Lung (tissue), 12 donors: ENCODE results near the gene PXYLP1. TPM values are rescaled to one million over a fixed set of nuclear protein-coding genes. Genes with fewer than 3 reads are reported as not detected.

Experiments
- ATAC-seq: fragments of 200-7000 bp; cut with Tn5 transposase; one replicate; pipeline ENCODE4 v1.9.1; 2020; ENCODE audit warnings: moderate number of reproducible peaks; ENCODE audit not compliant: insufficient read depth, low FRiP score
- DNase-seq, 3 donors: peaks; one replicate each; pipeline ENCODE4 v3.0.0-alpha.2; 2013 to 2017
- H3K27ac ChIP-seq, 2 donors: one replicate each; pipeline ENCODE4 v1.5.1; 2013; ENCODE audit warnings: mild to moderate bottlenecking in 2 of 2, moderate library complexity in 2 of 2, control low read depth in 1 of 2, inconsistent platforms in 1 of 2, low read depth in 1 of 2, low read length in 1 of 2
- H3K27me3 ChIP-seq, 3 donors: one replicate each; pipeline ENCODE4 v1.5.1; 2013; ENCODE audit warnings: low read length in 2 of 3; ENCODE audit not compliant: control insufficient read depth in 3 of 3, insufficient read depth in 3 of 3
- H3K36me3 ChIP-seq, 4 donors: one replicate each; pipeline ENCODE4 v1.5.1; 2013; ENCODE audit warnings: low read length in 4 of 4, mild to moderate bottlenecking in 1 of 4, moderate library complexity in 1 of 4; ENCODE audit not compliant: control insufficient read depth in 4 of 4, insufficient read depth in 4 of 4
- H3K4me1 ChIP-seq, 5 donors: one replicate each; pipeline ENCODE4 v1.5.1; 2013; ENCODE audit warnings: low read length in 5 of 5, mild to moderate bottlenecking in 2 of 5, moderate library complexity in 1 of 5; ENCODE audit not compliant: control insufficient read depth in 5 of 5, insufficient read depth in 5 of 5
- H3K4me3 ChIP-seq: one replicate; pipeline ENCODE4 v1.5.1; 2013; ENCODE audit warnings: mild to moderate bottlenecking, control low read depth, moderate library complexity
- H3K9ac ChIP-seq, 2 donors: one replicate each; pipeline ENCODE4 v1.5.1; 2013; ENCODE audit warnings: low read length in 2 of 2, control low read depth in 1 of 2; ENCODE audit not compliant: insufficient read depth in 1 of 2
- H3K9me3 ChIP-seq, 4 donors: one replicate each; pipeline ENCODE4 v1.5.1; 2013; ENCODE audit warnings: low read length in 3 of 4, mild to moderate bottlenecking in 1 of 4, moderate library complexity in 1 of 4; ENCODE audit not compliant: control insufficient read depth in 4 of 4, insufficient read depth in 3 of 4
- WGBS, 2 donors: extraction: QIAGEN DNeasy Blood & Tissue Kit; methylation state at CpG; one replicate each; pipeline ENCODE4 v1.1.7; 2013; 5-methylcytosine and 5-hydroxymethylcytosine counted together
- polyA plus RNA-seq, 2 donors: library from polyadenylated mRNA; stranded (reverse); fragments of 200-250 nt; gene quantifications; one replicate each; pipeline ENCODE4 v1.2.1, GENCODE V29; 2013
- total RNA-seq, 2 donors: library from RNA; depleted of rRNA in 1 of 2; stranded (reverse); fragments of >200 nt in 1 of 2; gene quantifications; one replicate each; pipeline ENCODE4 v1.2.1, GENCODE V29; 2014 to 2021
- TF ChIP-seq, protein P1 (sequence below): IDR thresholded peaks from 2 replicates; pipeline ENCODE4 v1.5.1; 2012; ENCODE audit warnings: mild to moderate bottlenecking; ENCODE audit errors: control extremely low read depth, extremely low read depth
- donor health status: control.
- donor health status: control.
- donor health status: Bipolar disorder and iron deficiency.
- donor health status: healthy.
- donor health status: DM: yes; HTN: yes; CAD: no.

Gene PXYLP1
- total and polyA plus RNA-seq, 4 donors: 6.3 to 17.8 (median 7.4) TPM

GRCh38 chr3:141279077-141279967 is 47.7 kb downstream of the PXYLP1 start:
- WGBS, 2 donors: 66% methylated on average over 16 of the region's 16 CpGs
- Histone ChIP-seq H3K27ac (peak overlapping the region in 1 of 2 donors; percentile 43), H3K9me3 (no peaks in the 10 kb centered on the region), H3K9ac (no peak overlapping the region), H3K4me1 (peaks cover 0 to 10% (median 0%) of the 10 kb centered on the region in 5 donors), H3K36me3 (peaks cover 3 to 8% (median 6%) of the 10 kb centered on the region in 4 donors), H3K27me3 (no peaks in the 10 kb centered on the region), H3K4me3 (no peak overlapping the region)
- TF ChIP-seq, protein P1, sequence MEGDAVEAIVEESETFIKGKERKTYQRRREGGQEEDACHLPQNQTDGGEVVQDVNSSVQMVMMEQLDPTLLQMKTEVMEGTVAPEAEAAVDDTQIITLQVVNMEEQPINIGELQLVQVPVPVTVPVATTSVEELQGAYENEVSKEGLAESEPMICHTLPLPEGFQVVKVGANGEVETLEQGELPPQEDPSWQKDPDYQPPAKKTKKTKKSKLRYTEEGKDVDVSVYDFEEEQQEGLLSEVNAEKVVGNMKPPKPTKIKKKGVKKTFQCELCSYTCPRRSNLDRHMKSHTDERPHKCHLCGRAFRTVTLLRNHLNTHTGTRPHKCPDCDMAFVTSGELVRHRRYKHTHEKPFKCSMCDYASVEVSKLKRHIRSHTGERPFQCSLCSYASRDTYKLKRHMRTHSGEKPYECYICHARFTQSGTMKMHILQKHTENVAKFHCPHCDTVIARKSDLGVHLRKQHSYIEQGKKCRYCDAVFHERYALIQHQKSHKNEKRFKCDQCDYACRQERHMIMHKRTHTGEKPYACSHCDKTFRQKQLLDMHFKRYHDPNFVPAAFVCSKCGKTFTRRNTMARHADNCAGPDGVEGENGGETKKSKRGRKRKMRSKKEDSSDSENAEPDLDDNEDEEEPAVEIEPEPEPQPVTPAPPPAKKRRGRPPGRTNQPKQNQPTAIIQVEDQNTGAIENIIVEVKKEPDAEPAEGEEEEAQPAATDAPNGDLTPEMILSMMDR: peak; percentile 22
- ATAC-seq (no peak), DNase-seq (peak in 2 of 3 donors; percentile 30 to 41)

DNA sequence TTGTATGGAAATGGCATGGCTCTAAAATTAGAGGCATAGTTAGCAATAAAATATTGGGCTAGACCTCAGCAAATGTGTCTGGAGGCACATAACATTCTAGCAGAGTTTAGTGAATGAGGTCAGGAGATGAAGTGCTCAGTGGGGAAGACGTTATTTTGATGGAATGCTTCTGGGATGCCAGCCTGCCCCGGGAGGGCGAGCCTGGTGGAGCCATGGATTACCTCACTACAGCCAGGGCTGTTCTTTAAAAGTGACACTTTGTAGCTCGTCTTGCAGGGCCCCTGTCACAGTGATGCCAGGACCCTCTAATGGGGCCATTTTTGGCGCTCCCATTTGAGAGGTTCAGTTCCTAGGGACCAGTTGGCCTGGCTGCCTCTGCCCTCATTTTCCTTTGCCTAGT is 48.5 kb downstream of the PXYLP1 start:
- H3K4me1 ChIP-seq: peaks cover 0 to 10% (median 0%) of the 10 kb centered on the region in 5 donors
- TF ChIP-seq, protein P1: no peak
- no peak overlapping the region for H3K27ac ChIP-seq
- ATAC-seq: no peak
- H3K9me3 ChIP-seq: no peaks in the 10 kb centered on the region
- no peaks in the 10 kb centered on the region for H3K27me3 ChIP-seq
- H3K9ac ChIP-seq: no peak overlapping the region
- 79 to 90% methylated on average over 5 of the region's 5 CpGs for WGBS, 2 donors
- no peak overlapping the region for H3K4me3 ChIP-seq
- DNase-seq: no peak
- H3K36me3 ChIP-seq: peaks cover 3 to 10% (median 6%) of the 10 kb centered on the region in 4 donors

- H3K27me3 ChIP-seq: no peaks in the 10 kb centered on the region
- peaks cover 3 to 10% (median 6%) of the 10 kb centered on the region in 4 donors for H3K36me3 ChIP-seq
- H3K4me3 ChIP-seq: no peak overlapping the region
- H3K9me3 ChIP-seq: no peaks in the 10 kb centered on the region
- H3K4me1 ChIP-seq: peaks cover 0 to 6% (median 0%) of the 10 kb centered on the region in 5 donors
- no peak for DNase-seq
- no peak for ATAC-seq
- TF ChIP-seq, protein P1: no peak
- H3K27ac ChIP-seq: no peak overlapping the region
- no peak overlapping the region for H3K9ac ChIP-seq
- 86 to 93% methylated on average over 4 of the region's 4 CpGs for WGBS, 2 donors
Observed at GRCh38 chr3:141280690-141281089, 49.1 kb downstream of the PXYLP1 start.
